HG03520 (cell line): Measurements from ENCODE around the gene PRKCQ.

ENCODE experiments used
- ATAC-seq: cut with Tn5 transposase; IDR thresholded peaks from one replicate; pipeline ENCODE4 v1.9.1; 2021; ENCODE audit warnings: mild to moderate bottlenecking, moderate library complexity; ENCODE audit not compliant: unreplicated experiment

The PRKCQ gene

GRCh38 chr10:6570893-6571292 is 9.2 kb downstream of the PRKCQ start:
- ATAC-seq, result no peak

GRCh38 chr10:6569259-6569658 is 10.8 kb downstream of the PRKCQ start:
- no peak for ATAC-seq

- no peak for ATAC-seq
Measured at GRCh38 chr10:6567884-6568283, 12.2 kb downstream of the PRKCQ start.

- no peak for ATAC-seq
Measured at GRCh38 chr10:6567203-6567703, 12.8 kb downstream of the PRKCQ start.

- no peak for ATAC-seq
Measured at GRCh38 chr10:6565588-6565987, 14.5 kb downstream of the PRKCQ start.

GRCh38 chr10:6564367-6564766 is 15.7 kb downstream of the PRKCQ start:
- ATAC-seq, result no peak

GRCh38 chr10:6563731-6564130 is 16.3 kb downstream of the PRKCQ start:
- no peak for ATAC-seq

GRCh38 chr10:6563075-6563474 is 17.0 kb downstream of the PRKCQ start:
- ATAC-seq, result no peak

- ATAC-seq, result no peak
Measured at GRCh38 chr10:6562221-6562620, 17.9 kb downstream of the PRKCQ start.

GRCh38 chr10:6561552-6561951 is 18.5 kb downstream of the PRKCQ start:
- no peak for ATAC-seq

GRCh38 chr10:6558759-6559461 is 21.2 kb downstream of the PRKCQ start:
- no peak for ATAC-seq

- ATAC-seq, result no peak
Measured at GRCh38 chr10:6558272-6558671, 21.8 kb downstream of the PRKCQ start.

- ATAC-seq, result no peak
Measured at GRCh38 chr10:6553937-6554336, 26.1 kb downstream of the PRKCQ start.

- no peak for ATAC-seq
Measured at GRCh38 chr10:6543431-6544005, 36.6 kb downstream of the PRKCQ start.

- no peak for ATAC-seq
Measured at GRCh38 chr10:6542999-6543430, 37.1 kb downstream of the PRKCQ start.

- ATAC-seq, result no peak
Measured at GRCh38 chr10:6539833-6540232, 40.2 kb downstream of the PRKCQ start.

GRCh38 chr10:6537770-6538169 is 42.3 kb downstream of the PRKCQ start:
- ATAC-seq, result no peak

- ATAC-seq, result no peak
Measured at GRCh38 chr10:6536102-6536501, 44.0 kb downstream of the PRKCQ start.

GRCh38 chr10:6535156-6535764 is 44.8 kb downstream of the PRKCQ start:
- no peak for ATAC-seq

GRCh38 chr10:6532321-6532720 is 47.8 kb downstream of the PRKCQ start:
- ATAC-seq, result no peak

- no peak for ATAC-seq
Measured at GRCh38 chr10:6530966-6531365, 49.1 kb downstream of the PRKCQ start.

- no peak for ATAC-seq
Measured at GRCh38 chr10:6530211-6530840, 49.8 kb downstream of the PRKCQ start.
